Smooth muscle cell (in vitro differentiated cells): ENCODE data around the gene SLC8A1. TPM values are rescaled to one million over a fixed set of nuclear protein-coding genes. Genes with fewer than 3 reads are reported as not detected.

Experiments used
- DNase-seq: peaks from one replicate; lab custom pipeline; 2025; ENCODE audit not compliant: unreplicated experiment; lab: John Stamatoyannopoulos, UW
- H2AFZ ChIP-seq: fragments of 200-600 bp; sonication (generic); 2 replicates; pipeline ENCODE4 v1.6.0; 2016; ENCODE audit warnings: antibody characterized with exemption, low read depth, mild to moderate bottlenecking
- H3F3A ChIP-seq: fragments of 200-600 bp; sonication (generic); 2 replicates; pipeline ENCODE4 v1.6.0; 2017; ENCODE audit warnings: antibody characterized with exemption, low read depth
- H3K27ac ChIP-seq: fragments of 200-600 bp; sonication (generic); 2 replicates; pipeline ENCODE4 v1.5.1; 2016; ENCODE audit warnings: low read depth, mild to moderate bottlenecking
- H3K27me3 ChIP-seq: fragments of 200-600 bp; sonication (generic); 2 replicates; pipeline ENCODE4 v1.6.1; 2016; ENCODE audit warnings: low read depth, mild to moderate bottlenecking
- H3K36me3 ChIP-seq: fragments of 200-600 bp; sonication (generic); 2 replicates; pipeline ENCODE4 v1.5.1; 2016; ENCODE audit warnings: low read depth
- H3K4me1 ChIP-seq: fragments of 200-600 bp; sonication (generic); 2 replicates; pipeline ENCODE4 v1.5.1; 2016; ENCODE audit warnings: low read depth
- H3K4me2 ChIP-seq: fragments of 200-600 bp; sonication (generic); 2 replicates; pipeline ENCODE4 v1.6.0; 2016; ENCODE audit warnings: mild to moderate bottlenecking
- H3K4me3 ChIP-seq: fragments of 200-600 bp; sonication (generic); 2 replicates; pipeline ENCODE4 v1.5.1; 2016; ENCODE audit warnings: mild to moderate bottlenecking
- H3K79me2 ChIP-seq: fragments of 200-600 bp; sonication (generic); 2 replicates; pipeline ENCODE4 v1.6.0; 2016; ENCODE audit warnings: low read depth, mild to moderate bottlenecking
- H3K9ac ChIP-seq: fragments of 200-600 bp; sonication (generic); 2 replicates; pipeline ENCODE4 v1.6.0; 2016; ENCODE audit warnings: low read depth
- H3K9me3 ChIP-seq: fragments of 200-600 bp; sonication (generic); replicated peaks from 2 replicates; pipeline ENCODE4 v1.5.1; 2016; ENCODE audit warnings: low read depth
- H4K20me1 ChIP-seq: fragments of 200-600 bp; sonication (generic); 2 replicates; pipeline ENCODE4 v1.6.0; 2016; ENCODE audit warnings: low read depth
- CTCF ChIP-seq: fragments of 200-600 bp; sonication (generic); IDR thresholded peaks from 2 replicates; pipeline ENCODE4 v1.5.1; 2017; ENCODE audit warnings: borderline replicate concordance, mild to moderate bottlenecking, antibody characterized with exemption; ENCODE audit not compliant: insufficient read depth, poor library complexity, severe bottlenecking
- WGBS: methylation state at CpG from one replicate; pipeline ENCODE4 v1.1.7; 2016; ENCODE audit warnings: low lambda C conversion rate; 5-methylcytosine and 5-hydroxymethylcytosine counted together
- polyA plus RNA-seq: library from polyadenylated mRNA; unstranded; fragments of >200 nt; fragmentation: Nextera tagmentation; extraction: Ambion mirVana; gene quantifications from 2 replicates; pipeline ENCODE4 v1.2.1, GENCODE V29; 2016
- total RNA-seq: library from RNA; depleted of rRNA; stranded (reverse); fragments of >200 nt; gene quantifications from 2 replicates; pipeline ENCODE4 v1.2.3, GENCODE V29; 2014

The SLC8A1 gene
- total and polyA plus RNA-seq, 2 experiments from 2014 or later = 1.1 to 5.3 TPM

- no peak overlapping the region for H3K9ac ChIP-seq
- no peak for TF ChIP-seq CTCF
- no peaks in the 10 kb centered on the region for H3K36me3 ChIP-seq
- H3K27ac ChIP-seq = no peak overlapping the region
- no peaks in the 10 kb centered on the region for H3K27me3 ChIP-seq
- no peaks in the 10 kb centered on the region for H3K4me1 ChIP-seq
- H3K4me3 ChIP-seq = no peak overlapping the region
- no peaks in the 10 kb centered on the region for H3K9me3 ChIP-seq
- H3K4me2 ChIP-seq = no peak overlapping the region
- H4K20me1 ChIP-seq = no peaks in the 10 kb centered on the region
- H3K79me2 ChIP-seq = no peaks in the 10 kb centered on the region
- 93% methylated on average over 1 of the region's 1 CpG for WGBS
- no peak for DNase-seq
- no peaks in the 10 kb centered on the region for H3F3A ChIP-seq
- no peak overlapping the region for H2AFZ ChIP-seq
These were observed 41.2 kb downstream of the SLC8A1 start for GRCh38 chr2:40410695-40411094.

GRCh38 chr2:40409734-40410133, 42.2 kb downstream of the SLC8A1 start:
- H3K9me3 ChIP-seq = no peaks in the 10 kb centered on the region
- H3K4me2 ChIP-seq = no peak overlapping the region
- no peaks in the 10 kb centered on the region for H3F3A ChIP-seq
- H4K20me1 ChIP-seq = no peaks in the 10 kb centered on the region
- no peak overlapping the region for H3K27ac ChIP-seq
- H3K4me3 ChIP-seq = no peak overlapping the region
- no peaks in the 10 kb centered on the region for H3K27me3 ChIP-seq
- no peaks in the 10 kb centered on the region for H3K79me2 ChIP-seq
- no peak for TF ChIP-seq CTCF
- no peaks in the 10 kb centered on the region for H3K36me3 ChIP-seq
- 85% methylated on average over 2 of the region's 2 CpGs for WGBS
- no peak overlapping the region for H2AFZ ChIP-seq
- no peak for DNase-seq
- H3K4me1 ChIP-seq = no peaks in the 10 kb centered on the region
- H3K9ac ChIP-seq = no peak overlapping the region

- DNase-seq = no peak
- 89% methylated on average over 8 of the region's 8 CpGs for WGBS
- no peak overlapping the region for H3K4me2 ChIP-seq
- no peaks in the 10 kb centered on the region for H3F3A ChIP-seq
- no peak overlapping the region for H3K4me3 ChIP-seq
- no peaks in the 10 kb centered on the region for H3K79me2 ChIP-seq
- H2AFZ ChIP-seq = no peak overlapping the region
- H3K4me1 ChIP-seq = no peaks in the 10 kb centered on the region
- H3K9me3 ChIP-seq = no peaks in the 10 kb centered on the region
- no peaks in the 10 kb centered on the region for H3K36me3 ChIP-seq
- no peak overlapping the region for H3K27ac ChIP-seq
- no peak overlapping the region for H3K9ac ChIP-seq
- no peaks in the 10 kb centered on the region for H4K20me1 ChIP-seq
- no peak for TF ChIP-seq CTCF
- no peaks in the 10 kb centered on the region for H3K27me3 ChIP-seq
These were observed 45.2 kb downstream of the SLC8A1 start for GRCh38 chr2:40406485-40407289.

- no peaks in the 10 kb centered on the region for H3K27me3 ChIP-seq
- H3K27ac ChIP-seq = no peak overlapping the region
- no peaks in the 10 kb centered on the region for H4K20me1 ChIP-seq
- no peak for TF ChIP-seq CTCF
- H3K9ac ChIP-seq = no peak overlapping the region
- H3K36me3 ChIP-seq = no peaks in the 10 kb centered on the region
- H3K4me3 ChIP-seq = no peak overlapping the region
- WGBS = 78% methylated on average over 3 of the region's 3 CpGs
- no peaks in the 10 kb centered on the region for H3F3A ChIP-seq
- H2AFZ ChIP-seq = no peak overlapping the region
- H3K79me2 ChIP-seq = no peaks in the 10 kb centered on the region
- H3K9me3 ChIP-seq = no peaks in the 10 kb centered on the region
- no peak overlapping the region for H3K4me2 ChIP-seq
- no peaks in the 10 kb centered on the region for H3K4me1 ChIP-seq
- DNase-seq = no peak
These were observed 46.4 kb downstream of the SLC8A1 start for GRCh38 chr2:40405465-40405864.
